ENCODE measurements around the gene CYP4Z1.
"Not testable (repeated sequence)": the region's sequence is repeated elsewhere in the genome, so short reads cannot be mapped to it uniquely, and the experiment has no call there.

Gene CYP4Z1

GRCh38 chr1:47128854-47129253 lies 61.8 kb downstream of the CYP4Z1 start:
- DNase-seq, result not testable (repeated sequence)

- not testable (repeated sequence) for DNase-seq
Measured at GRCh38 chr1:47129489-47130230, 62.6 kb downstream of the CYP4Z1 start.

DNA sequence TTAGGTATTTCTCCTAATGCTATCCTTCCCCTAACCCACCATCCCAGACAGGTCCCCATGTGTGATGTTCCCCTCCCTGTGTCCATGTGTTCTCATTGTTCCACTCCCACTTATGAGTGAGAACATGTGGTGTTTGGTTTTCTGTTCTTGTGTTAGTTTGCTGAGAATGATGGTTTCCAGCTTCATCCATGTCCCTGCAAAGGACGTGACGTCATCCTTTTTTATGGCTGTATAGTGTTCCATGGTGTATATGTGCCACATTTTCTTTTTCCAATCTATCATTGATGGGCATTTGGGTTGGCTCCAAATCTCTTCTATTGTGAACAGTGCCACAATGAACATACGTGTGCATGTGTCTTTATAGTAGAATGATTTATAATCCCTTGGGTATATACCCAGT lies 65.6 kb downstream of the CYP4Z1 start:
- not testable (repeated sequence) for DNase-seq

- DNase-seq, result no peak
Measured at GRCh38 chr1:47137198-47137597, 70.2 kb downstream of the CYP4Z1 start, which contains the start of gene CYP4A22. TSS of gene CYP4A22 (plus strand) at chr1:47137441. CDS start at chr1:47137486, 45 bp downstream.

- no peak for DNase-seq
Measured at GRCh38 chr1:47137925-47138615, 71.0 kb downstream of the CYP4Z1 start.

- DNase-seq, result not testable (repeated sequence)
Measured at GRCh38 chr1:47140358-47140757, 73.3 kb downstream of the CYP4Z1 start.

- not testable (repeated sequence) for DNase-seq
Measured at GRCh38 chr1:47143654-47144053, 76.6 kb downstream of the CYP4Z1 start.

DNA sequence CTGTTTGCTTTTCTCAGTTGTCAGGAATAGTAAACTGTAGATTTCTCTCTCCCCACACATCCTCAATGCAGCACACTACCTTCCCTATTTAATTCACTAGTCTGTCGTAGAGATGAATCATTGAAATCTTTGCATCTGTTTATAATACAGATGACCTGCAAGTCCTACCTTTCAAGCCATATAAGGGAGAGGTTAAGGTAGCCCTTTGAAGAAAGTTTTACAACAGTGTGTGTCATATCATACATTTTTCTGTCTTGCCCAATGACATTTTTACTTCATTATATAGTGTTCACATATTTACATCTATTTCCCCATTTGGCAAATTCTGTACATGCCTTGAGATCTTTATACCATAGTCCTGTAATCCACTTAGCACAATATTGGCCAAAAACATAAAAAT lies 79.5 kb downstream of the CYP4Z1 start:
- DNase-seq, result not testable (repeated sequence)

- DNase-seq, result no peak
Measured at GRCh38 chr1:47147047-47147785, 80.2 kb downstream of the CYP4Z1 start.

DNA sequence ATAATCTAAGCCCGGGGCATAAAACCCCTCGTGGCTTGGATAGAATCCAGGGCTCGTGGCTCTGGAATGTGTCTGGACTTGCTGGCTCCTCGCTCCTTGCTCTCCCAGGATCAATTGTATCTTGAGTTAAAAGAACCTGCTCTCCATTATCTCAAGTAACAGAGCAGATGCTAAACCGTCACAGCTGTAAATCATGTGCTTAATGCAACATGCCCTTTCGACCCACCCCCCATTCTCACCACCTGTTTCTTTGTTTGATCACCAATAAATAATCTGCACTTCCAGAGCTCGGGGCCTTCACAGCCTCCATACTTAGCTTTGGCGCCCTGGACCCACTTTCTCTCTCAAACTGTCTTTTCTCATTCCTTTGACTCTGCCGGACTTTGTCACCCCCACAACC lies 82.1 kb downstream of the CYP4Z1 start:
- DNase-seq, result not testable (repeated sequence)

- not testable (repeated sequence) for DNase-seq
Measured at GRCh38 chr1:47156457-47156856, 89.4 kb downstream of the CYP4Z1 start.

GRCh38 chr1:47157957-47158356 lies 90.9 kb downstream of the CYP4Z1 start:
- not testable (repeated sequence) for DNase-seq

DNA sequence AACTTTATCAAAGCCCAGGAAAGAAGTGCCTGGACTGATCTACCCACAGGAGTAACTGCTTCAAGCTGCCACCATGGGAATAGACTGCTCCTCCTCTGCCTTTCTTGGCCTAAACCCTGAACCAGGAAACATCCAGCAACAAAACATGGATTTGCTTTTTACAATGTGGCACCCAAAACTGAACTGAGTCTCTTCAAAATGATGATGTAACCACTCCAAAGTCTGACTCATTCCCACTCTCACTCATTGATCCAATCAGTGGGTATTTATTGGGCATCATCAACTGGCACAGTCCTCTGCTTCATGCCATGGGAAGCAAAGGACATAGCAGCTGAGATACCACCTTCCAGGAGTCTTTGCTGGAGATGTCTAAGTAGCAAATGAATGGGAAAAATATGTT lies 93.7 kb downstream of the CYP4Z1 start:
- DNase-seq, result no peak

- no peak for DNase-seq
Measured at GRCh38 chr1:47161298-47162040, 94.4 kb downstream of the CYP4Z1 start.

GRCh38 chr1:47164552-47164951 lies 97.5 kb downstream of the CYP4Z1 start:
- no peak for DNase-seq
